ENCODE data around the gene AGBL4. TPM values are rescaled to one million over a fixed set of nuclear protein-coding genes. Genes with fewer than 3 reads are reported as not detected.

Gene AGBL4
- polyA plus RNA-seq, 1 donor (not counting 4 experiments of a cell fraction or from before 2014, with no cell fraction given) = not detected

- Histone ChIP-seq H3K9me3 (ENCODE audit: control insufficient read depth, low read depth, low read length) (no peaks in the 10 kb centered on the region), H3K79me2 (ENCODE audit: control insufficient read depth, insufficient read depth, low read length) (no peaks in the 10 kb centered on the region), H3K4me2 (ENCODE audit: control insufficient read depth, extremely low read depth, insufficient read depth, low read depth, low read length) (no peak overlapping the region), H2AFZ (ENCODE audit: control insufficient read depth, low read length) (no peak overlapping the region), H3K27ac (ENCODE audit: control insufficient read depth, insufficient read depth, low read length) (no peak overlapping the region), H3K27me3 (ENCODE audit: control insufficient read depth, extremely low read depth, insufficient read depth, low read length) (no peaks in the 10 kb centered on the region), H3K9ac (ENCODE audit: control insufficient read depth, extremely low read depth, insufficient read depth, low read length) (no peak overlapping the region), H3K4me1 (ENCODE audit: control insufficient read depth, extremely low read depth, insufficient read depth, low read length) (no peaks in the 10 kb centered on the region), H3K4me3 (ENCODE audit: control insufficient read depth in 2 of 3, extremely low read depth in 1 of 3, insufficient read depth in 2 of 3, low read depth in 1 of 3, low read length in 3 of 3) (no peak overlapping the region), H3K9me1 (ENCODE audit: control insufficient read depth, extremely low read depth, insufficient read depth, low read length) (no peaks in the 10 kb centered on the region), H3K36me3 (ENCODE audit: control insufficient read depth in 2 of 2, extremely low read depth in 1 of 2, insufficient read depth in 2 of 2, low read length in 2 of 2) (no peaks in the 10 kb centered on the region), H4K20me1 (ENCODE audit: control insufficient read depth, extremely low read depth, insufficient read depth, low read length) (no peaks in the 10 kb centered on the region)
- no peak for FAIRE-seq
- DNase-seq (ENCODE audit: low read depth, low spot score) = no peak
- TF ChIP-seq EZH2 (IDR thresholded peaks at IDR 0.05; ENCODE audit: low read length) (no peak), CTCF (optimal IDR thresholded peaks at IDR 0.05 in 1 of 3, IDR thresholded peaks at IDR 0.05 in 1 of 3, conservative IDR thresholded peaks at IDR 0.05 in 1 of 3; ENCODE audit: extremely low read depth in 1 of 3, insufficient read depth in 2 of 3, low read length in 3 of 3) (no peak)
- dilution Hi-C loops (cut with MboI; ENCODE audit: extremely low pct_ligation_motif_present, low sequenced_read_pairs) = no loop called here
These were observed 329.4 kb downstream of the AGBL4 start for GRCh38 chr1:49694251-49694827.

DNA sequence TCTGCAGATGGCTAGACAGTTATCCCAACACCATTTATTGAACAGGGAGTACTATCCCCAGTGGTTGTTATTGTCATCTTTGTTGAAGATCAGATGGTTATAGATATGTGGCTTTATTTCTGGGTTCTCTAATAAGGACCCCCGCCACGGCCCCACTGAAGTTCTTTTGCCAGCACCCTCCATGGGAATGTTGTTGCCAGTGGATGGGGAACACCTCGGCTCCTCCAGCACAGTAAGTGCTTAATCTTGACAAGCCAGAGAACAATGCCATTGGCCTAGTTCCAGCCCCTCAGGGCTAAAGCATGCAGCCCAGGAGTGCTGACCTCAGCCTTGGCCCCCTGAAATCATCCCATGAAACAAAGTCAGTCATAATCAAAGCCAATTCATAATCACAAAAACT lies 337.6 kb downstream of the AGBL4 start:
- Histone ChIP-seq H3K9ac (ENCODE audit: control insufficient read depth, extremely low read depth, insufficient read depth, low read length) (no peak overlapping the region), H3K27ac (ENCODE audit: control insufficient read depth, insufficient read depth, low read length) (no peak overlapping the region), H3K4me3 (ENCODE audit: control insufficient read depth in 2 of 3, extremely low read depth in 1 of 3, insufficient read depth in 2 of 3, low read depth in 1 of 3, low read length in 3 of 3) (no peak overlapping the region), H3K9me3 (ENCODE audit: control insufficient read depth, low read depth, low read length) (no peaks in the 10 kb centered on the region), H3K9me1 (ENCODE audit: control insufficient read depth, extremely low read depth, insufficient read depth, low read length) (no peaks in the 10 kb centered on the region), H3K36me3 (ENCODE audit: control insufficient read depth in 2 of 2, extremely low read depth in 1 of 2, insufficient read depth in 2 of 2, low read length in 2 of 2) (no peaks in the 10 kb centered on the region), H3K79me2 (ENCODE audit: control insufficient read depth, insufficient read depth, low read length) (no peaks in the 10 kb centered on the region), H3K4me2 (ENCODE audit: control insufficient read depth, extremely low read depth, insufficient read depth, low read depth, low read length) (no peak overlapping the region), H3K27me3 (ENCODE audit: control insufficient read depth, extremely low read depth, insufficient read depth, low read length) (no peaks in the 10 kb centered on the region), H3K4me1 (ENCODE audit: control insufficient read depth, extremely low read depth, insufficient read depth, low read length) (no peaks in the 10 kb centered on the region), H2AFZ (ENCODE audit: control insufficient read depth, low read length) (no peak overlapping the region), H4K20me1 (ENCODE audit: control insufficient read depth, extremely low read depth, insufficient read depth, low read length) (no peaks in the 10 kb centered on the region)
- no peak for FAIRE-seq
- no peak for TF ChIP-seq EZH2 (IDR thresholded peaks at IDR 0.05; ENCODE audit: low read length)
- no peak for TF ChIP-seq CTCF (optimal IDR thresholded peaks at IDR 0.05 in 1 of 3, IDR thresholded peaks at IDR 0.05 in 1 of 3, conservative IDR thresholded peaks at IDR 0.05 in 1 of 3; ENCODE audit: extremely low read depth in 1 of 3, insufficient read depth in 2 of 3, low read length in 3 of 3)
- no peak for DNase-seq (ENCODE audit: low read depth, low spot score)
- dilution Hi-C loops (cut with MboI; ENCODE audit: extremely low pct_ligation_motif_present, low sequenced_read_pairs) = no loop called here

Measured in keratinocyte (primary cell).